Measurements from ENCODE around the gene CDC42BPB.
"Not testable (repeated sequence)": the region's sequence is repeated elsewhere in the genome, so short reads cannot be mapped to it uniquely, and the experiment has no call there.

CDC42BPB gene

GRCh38 chr14:102898298-102898697 lies 159.1 kb downstream of the CDC42BPB start:
- H3K27ac ChIP-seq: no peak overlapping the region
- H3K4me3 ChIP-seq: no peak overlapping the region

DNA sequence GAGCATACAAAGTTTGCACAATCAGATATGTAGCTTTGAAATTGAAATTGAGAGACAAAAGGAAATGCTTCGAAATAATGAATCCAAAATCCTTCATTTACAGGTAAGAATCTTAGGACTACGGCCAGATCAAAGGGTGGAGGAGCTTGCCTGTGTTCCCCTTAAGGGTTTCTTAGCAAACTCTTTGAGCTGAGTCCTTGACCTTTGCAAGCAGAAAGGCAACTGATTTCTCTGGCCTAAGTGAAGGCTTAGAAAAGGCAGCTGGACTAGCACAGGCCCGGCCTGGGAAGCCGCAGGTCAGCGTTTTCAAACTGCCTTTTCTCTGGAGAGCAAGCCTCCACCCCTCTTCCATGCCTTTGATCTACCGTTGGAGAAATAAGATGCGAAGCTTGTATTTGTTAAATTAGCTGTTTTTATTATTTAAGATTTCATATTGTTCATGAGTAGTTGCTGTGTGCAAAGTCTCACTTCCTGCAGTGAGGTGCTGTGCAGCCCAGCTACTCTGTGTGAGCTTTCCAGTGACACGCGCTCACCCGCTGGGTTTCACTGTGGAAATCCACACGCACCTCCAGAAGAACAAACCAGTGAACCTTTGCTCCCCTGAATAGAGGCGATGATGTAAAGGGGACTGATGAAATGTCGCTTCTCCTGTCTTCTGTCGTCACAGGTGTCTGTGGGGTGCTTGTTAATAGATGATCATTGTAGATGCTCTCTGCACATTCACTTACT lies 159.9 kb downstream of the CDC42BPB start:
- H3K4me3 ChIP-seq: no peak overlapping the region
- H3K27ac ChIP-seq: no peak overlapping the region

DNA sequence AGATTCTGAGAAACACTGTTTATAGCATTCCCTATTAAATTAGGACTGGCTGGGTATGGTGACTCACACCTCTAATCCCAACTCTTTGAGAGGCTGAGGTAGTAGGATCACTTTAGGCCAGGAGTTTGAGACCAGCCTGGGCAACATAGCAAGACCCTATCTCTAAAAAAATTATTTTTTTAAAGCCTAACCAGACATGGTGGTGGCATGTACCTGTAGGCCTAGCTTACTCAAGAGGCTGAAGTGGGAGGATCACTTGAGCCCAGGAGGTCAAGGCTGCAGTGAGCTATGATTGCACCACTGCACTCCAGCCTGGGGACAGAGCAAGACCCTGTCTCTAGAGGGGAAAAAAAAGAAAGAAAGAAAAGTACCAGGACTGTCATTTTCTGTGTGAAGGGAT lies 160.6 kb downstream of the CDC42BPB start:
- H3K27ac ChIP-seq, H3K4me3 ChIP-seq: not testable (repeated sequence)

GRCh38 chr14:102893452-102893851 lies 163.9 kb downstream of the CDC42BPB start:
- Histone ChIP-seq H3K4me3 (no peak overlapping the region), H3K27ac (no peak overlapping the region)

- no peak overlapping the region for H3K27ac ChIP-seq
- no peak overlapping the region for H3K4me3 ChIP-seq
Observed at GRCh38 chr14:102892651-102893050, 164.7 kb downstream of the CDC42BPB start.

GRCh38 chr14:102891556-102891955 lies 165.8 kb downstream of the CDC42BPB start:
- Histone ChIP-seq H3K27ac (no peak overlapping the region), H3K4me3 (no peak overlapping the region)

- Histone ChIP-seq H3K4me3 (no peak overlapping the region), H3K27ac (no peak overlapping the region)
Observed at GRCh38 chr14:102891111-102891510, 166.2 kb downstream of the CDC42BPB start.

DNA sequence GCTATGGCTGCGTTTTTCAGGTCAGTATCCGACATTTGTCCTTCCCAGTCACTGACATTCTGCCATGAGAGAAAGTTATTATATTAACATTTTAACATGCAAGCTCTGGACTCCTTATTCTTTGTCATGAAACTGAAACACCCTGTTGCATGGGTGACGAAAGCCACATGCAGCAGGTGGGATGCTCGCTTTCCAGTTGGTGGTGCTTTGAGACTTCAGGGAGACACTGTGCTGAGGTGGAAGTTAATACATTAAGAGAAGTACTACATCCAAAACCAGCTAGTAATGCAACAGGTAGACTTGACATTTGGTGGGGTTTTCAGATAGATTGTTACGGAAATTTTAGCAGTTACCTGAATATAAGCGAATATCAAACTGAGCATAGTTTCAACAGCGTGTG lies 167.7 kb downstream of the CDC42BPB start:
- Histone ChIP-seq H3K4me3 (no peak overlapping the region), H3K27ac (no peak overlapping the region)

DNA sequence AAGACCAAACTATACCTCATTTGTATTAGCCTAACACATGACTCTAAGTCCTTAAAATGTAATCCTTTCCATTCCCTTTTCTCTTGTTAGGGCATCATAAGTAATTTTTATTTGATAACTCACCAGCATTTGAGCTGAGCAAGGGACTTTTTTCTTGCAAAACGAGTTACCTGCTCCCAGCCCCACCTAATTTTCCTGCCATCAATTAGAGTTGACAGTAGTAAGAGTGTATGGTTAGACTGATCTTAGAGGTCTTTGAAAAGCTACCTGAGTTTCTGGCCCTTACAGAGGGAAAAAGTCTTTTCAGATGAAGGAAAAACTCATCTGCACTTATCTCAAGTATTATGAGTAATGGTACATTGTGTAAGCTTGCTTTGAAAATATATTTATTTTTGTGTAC lies 168.6 kb downstream of the CDC42BPB start:
- H3K4me3 ChIP-seq: no peak overlapping the region
- H3K27ac ChIP-seq: no peak overlapping the region

DNA sequence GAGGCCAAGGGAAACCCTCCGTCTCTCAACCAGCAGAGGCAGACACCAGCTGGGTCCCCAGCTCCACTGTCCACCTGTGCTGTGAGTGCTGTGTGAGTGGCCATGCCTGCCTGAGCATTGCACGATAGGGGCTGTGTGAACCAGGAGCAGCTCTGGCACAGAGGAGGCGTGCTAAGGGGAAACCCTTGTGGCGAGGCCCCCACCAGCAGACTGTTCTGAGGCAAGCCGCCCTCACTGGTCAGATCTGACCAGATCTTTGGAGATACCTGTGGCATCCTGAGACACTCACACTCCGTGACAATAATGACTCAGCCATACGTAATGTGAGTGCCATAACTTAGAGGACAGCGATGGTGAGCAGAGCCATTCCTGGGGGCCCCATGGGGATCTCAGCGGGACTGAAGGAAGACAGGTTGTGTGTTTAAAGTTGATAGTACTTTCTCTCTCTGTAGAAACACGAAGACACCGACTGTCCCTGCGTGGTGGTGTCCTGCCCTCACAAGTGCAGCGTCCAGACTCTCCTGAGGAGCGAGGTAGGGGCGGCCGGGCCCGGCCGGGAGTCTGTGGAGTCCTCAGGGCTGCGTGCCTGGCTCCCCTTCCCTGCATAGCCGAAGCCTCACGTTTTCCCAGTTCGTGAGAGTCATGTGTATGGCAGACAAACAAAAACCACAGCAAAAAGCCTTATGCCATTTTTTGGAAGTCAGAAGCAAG lies 171.5 kb downstream of the CDC42BPB start:
- H3K4me3 ChIP-seq: no peak overlapping the region
- no peak overlapping the region for H3K27ac ChIP-seq

DNA sequence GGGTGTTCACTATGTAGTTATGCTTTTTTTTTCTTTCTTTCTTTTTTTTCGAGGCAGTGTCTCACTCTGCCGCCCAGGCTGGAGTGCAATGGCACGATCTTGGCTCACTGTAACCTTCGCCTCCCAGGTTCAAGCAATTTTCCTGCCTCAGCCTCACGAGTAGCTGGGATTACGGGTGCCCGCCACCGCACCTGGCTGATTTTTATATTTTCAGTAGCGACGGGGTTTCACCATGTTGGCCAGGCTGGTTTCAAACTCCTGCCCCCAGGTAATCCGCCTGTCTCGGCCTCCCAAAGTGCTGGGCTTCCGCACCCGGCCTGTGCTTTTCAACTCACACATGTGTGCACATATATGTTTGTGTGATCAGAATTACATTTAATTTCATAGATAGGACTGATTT lies 173.8 kb downstream of the CDC42BPB start:
- Histone ChIP-seq H3K27ac (no peak overlapping the region), H3K4me3 (no peak overlapping the region)

DNA sequence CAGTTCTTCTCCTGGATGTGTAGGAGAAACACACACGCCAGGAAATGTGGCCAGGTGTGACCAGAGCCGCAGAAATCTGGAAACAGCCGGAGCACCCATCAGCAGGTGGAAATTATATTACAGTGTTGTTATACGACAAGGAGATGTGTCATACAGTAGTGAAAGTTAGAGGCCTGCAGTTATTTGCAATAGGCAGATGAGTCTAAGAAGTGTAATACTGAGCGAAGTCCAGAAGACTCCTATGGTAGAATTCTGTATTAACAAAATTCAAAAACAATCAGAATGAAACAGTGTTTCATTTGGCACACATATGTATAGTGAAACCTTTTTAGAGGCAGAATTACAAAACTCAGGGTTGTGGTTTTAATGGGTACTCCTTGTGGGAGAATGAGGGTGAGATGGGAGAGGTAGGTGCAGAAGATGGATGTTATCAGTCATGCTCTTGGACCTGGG lies 174.2 kb downstream of the CDC42BPB start:
- Histone ChIP-seq H3K27ac (no peak overlapping the region), H3K4me3 (no peak overlapping the region)
